SKM-1 (cell line): ENCODE measurements around the gene KANK4.

ENCODE experiments used
- DNase-seq: peaks from one replicate; lab custom pipeline; 2025; ENCODE audit not compliant: unreplicated experiment; lab: John Stamatoyannopoulos, UW

Gene KANK4

GRCh38 chr1:62337706-62338631 lies 18.7 kb upstream of the KANK4 start:
- DNase-seq: no peak

- no peak for DNase-seq
These were observed 17.9 kb upstream of the KANK4 start for GRCh38 chr1:62336995-62337705.

DNA sequence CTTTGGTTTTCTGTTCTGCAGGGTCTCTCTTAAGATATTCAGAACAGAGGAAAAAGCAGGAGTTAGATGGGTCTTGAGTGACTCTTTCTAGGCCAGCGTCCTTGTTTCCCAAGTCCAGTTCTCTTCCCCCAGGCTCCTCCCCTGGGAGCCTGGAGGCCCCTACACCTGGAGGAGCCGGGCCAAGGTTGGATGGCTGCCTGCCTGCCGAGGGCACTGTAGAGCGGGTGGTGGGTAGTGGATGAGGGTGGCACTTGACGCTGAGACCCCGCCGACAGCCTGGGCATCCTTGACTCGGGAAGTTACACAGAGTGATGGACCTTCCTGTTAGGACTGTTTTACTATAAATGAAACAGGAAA lies 17.4 kb upstream of the KANK4 start:
- DNase-seq: no peak

GRCh38 chr1:62335656-62336055 lies 16.4 kb upstream of the KANK4 start:
- DNase-seq: peak; percentile 34

- DNase-seq: no peak
These were observed 15.3 kb upstream of the KANK4 start for GRCh38 chr1:62334434-62334985.

- DNase-seq: no peak
These were observed 14.2 kb upstream of the KANK4 start for GRCh38 chr1:62333441-62333840.

DNA sequence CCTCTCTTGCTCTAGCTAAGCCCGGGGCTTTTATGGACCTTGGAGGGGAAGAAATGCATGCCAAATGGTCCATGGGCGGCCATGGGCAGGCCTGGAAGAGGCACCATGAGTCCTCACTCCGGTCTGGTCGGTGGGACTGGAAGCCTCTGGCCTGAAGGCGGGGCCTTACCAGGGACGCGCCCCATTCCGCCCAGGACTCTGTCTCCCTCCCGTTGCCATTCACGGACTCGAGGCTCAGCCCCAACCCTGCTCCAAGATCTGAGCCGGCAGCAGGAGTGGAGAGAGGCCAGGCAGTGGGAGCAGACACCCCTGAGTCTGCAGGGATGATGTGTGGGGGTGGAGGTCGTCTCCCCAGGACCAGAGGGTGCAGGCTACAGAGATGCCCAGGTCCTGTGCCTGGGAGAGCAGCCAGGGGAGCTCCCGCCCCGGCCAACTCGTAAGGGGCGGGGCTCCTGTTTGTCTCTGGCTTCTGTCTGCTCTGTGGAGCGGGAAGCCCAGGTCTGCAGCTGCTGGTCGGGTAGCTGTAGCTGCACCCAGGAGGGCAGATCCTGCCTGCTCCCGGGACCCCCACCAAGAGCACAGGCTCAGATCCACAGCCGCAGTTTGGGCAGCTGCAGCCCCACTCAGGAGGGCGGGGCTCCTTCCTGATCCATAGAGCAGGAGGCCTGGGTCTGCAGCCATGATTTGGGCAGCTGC lies 8.3 kb upstream of the KANK4 start:
- DNase-seq: no peak

- DNase-seq: no peak
These were observed 6.4 kb upstream of the KANK4 start for GRCh38 chr1:62325681-62326080.

DNA sequence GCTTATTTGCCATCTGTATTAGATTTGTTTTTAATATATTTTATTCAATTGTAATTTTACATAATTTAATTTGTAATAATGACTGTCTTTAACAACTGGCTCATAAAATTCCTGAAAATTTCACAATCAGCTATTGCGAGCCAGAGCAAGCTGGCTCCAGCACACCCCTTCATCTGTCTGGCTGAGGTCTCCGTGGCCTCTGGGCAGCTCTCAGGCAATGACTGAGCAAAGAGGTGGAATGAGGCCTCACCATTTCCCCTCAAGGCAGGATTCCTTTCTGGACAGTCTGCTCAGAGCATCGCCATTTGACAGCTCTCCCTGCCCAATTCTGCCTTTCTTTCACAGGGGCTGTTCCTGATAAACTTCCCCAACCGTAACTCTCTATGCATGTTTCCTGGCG lies 5.8 kb upstream of the KANK4 start:
- no peak for DNase-seq

DNA sequence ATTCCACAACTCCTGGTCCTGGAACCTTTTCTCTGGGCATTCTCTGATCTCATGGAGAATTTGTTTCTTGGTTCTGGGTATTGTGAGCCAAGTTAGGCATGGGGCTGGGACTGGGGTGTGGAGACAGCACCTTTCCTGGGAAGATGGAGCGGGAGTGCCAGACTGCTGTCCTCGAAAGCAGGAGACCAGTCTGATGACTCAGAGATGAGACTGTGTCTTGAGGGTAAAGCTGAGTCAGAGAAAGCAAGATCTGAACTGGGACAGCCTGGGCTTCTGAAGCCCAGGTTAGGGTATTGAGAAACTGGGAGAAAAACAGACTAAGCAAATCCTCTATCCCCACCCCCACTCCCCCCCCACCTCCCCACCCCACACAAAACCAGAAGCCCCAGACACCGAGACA lies 2.2 kb upstream of the KANK4 start:
- DNase-seq: no peak

DNA sequence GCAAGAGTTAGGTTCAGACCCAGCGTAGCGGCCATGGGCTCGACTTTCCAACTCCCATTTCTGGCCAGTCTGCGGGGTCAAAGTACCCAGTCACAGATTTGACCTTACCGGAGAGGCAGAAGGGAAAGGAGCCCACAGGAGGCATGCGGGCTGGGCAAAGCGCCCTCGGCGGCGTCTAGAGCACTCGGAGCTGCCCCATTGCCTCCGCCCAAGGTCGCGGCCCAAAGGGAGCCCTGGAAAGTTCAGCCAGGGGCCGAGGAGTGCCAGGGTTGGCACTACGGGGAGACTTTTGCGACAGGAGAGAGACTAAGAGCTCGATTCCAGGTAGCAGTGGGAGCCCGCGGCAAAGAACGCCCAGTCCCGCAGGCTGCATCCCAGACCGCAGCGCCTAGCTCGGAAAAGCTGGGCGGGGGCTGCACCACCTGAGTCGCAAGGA lies 896 bp downstream of the KANK4 start:
- no peak for DNase-seq

- no peak for DNase-seq
These were observed 2.0 kb downstream of the KANK4 start for GRCh38 chr1:62317021-62317768.

- no peak for DNase-seq
These were observed 3.1 kb downstream of the KANK4 start for GRCh38 chr1:62316135-62316534.

GRCh38 chr1:62315387-62315786 lies 3.8 kb downstream of the KANK4 start:
- DNase-seq: no peak

DNA sequence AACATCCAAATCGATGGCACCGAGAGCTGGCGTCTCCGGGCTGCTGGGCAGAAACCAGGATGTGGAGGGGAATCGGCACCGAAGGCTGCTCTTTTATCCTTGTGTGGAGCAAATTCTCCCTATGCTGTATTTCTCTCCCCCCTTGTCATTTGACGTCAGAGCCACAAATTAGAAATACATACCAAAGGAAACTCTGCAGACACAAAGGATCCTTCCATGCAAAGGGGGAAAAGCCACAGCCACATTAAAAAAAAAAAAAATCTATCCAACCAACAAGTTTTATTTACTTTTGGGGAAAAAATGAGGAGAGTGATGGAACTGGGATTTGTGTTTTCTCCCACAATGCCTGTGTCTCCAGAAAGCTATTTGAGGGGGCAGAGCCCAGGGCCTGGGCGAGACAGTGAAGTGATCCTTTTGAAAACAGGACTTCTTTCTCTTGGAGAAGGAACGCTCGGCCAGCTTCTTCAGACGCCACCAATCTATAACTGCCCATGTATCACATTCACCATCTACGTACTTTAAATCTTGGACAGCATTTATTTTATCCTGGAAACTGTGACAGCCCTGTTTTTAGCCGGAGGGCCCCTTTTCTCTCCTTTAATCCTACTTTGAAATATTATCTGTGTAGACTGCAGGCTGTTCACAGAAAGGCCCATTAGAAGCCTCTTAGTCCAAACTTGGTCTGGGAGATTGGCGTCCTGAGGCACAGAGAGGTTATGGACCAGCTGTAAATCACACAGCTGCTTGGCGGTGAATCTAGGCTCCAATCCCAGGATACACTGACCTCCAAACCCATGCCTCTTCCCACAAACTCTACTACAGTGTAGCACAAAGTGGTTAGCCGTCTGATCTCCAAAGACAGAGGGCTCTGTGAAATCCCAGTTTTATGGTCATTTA lies 4.5 kb downstream of the KANK4 start:
- no peak for DNase-seq

DNA sequence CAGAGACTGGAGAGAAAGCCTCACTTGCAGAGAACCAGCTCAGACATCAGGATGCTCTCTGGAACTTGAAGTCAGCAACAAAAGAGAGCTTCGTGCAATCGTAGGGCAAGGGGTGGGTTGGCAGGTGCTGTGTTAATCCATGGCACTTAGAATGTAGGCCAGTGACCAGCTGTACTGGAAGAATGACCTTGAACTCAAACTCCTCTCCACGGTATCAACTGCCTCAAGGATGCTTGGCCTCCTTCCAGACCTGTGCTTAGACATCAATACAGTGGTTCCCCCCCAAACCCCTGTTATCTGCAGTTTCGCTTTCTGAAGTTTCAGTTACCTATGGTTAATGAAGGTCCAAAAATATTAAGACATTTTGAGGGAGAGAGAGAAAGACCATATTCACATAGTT lies 6.5 kb downstream of the KANK4 start:
- no peak for DNase-seq

- no peak for DNase-seq
These were observed 7.7 kb downstream of the KANK4 start for GRCh38 chr1:62311473-62311943.

- DNase-seq: no peak
These were observed 9.3 kb downstream of the KANK4 start for GRCh38 chr1:62309906-62310305.

DNA sequence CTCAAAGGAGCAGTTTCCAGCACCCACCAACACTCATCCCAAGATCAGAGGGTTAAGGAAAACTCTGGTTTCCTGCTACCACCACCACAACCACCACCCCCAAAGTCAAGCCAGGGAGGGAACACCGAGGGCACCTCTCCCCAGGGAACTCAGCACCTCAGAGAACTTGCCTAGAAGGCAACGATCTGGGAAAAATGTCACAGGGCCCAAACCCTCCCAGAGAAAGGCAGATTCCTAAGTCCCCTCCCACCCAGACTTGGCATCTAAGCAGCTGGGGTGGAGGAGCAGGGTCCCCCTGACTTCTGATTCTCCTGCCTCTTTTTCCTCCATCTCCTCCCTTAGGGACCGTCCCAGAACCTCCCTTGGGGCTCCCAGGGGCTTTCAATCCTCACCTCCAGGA lies 10.6 kb downstream of the KANK4 start:
- DNase-seq: no peak
